Upper lobe of left lung (tissue), 4 donors: ENCODE measurements around the gene ANKMY1.

ENCODE experiments used
- POLR2A ChIP-seq, 4 donors: fragments of 450-650 bp; IDR thresholded peaks; one replicate each; pipeline ENCODE4 v1.5.1; 2016 to 2017; ENCODE audit warnings: antibody characterized with exemption in 4 of 4, mild to moderate bottlenecking in 2 of 4
- POLR2AphosphoS5 ChIP-seq, 2 donors: sonication (generic); formaldehyde crosslinking; IDR thresholded peaks; one replicate each; pipeline ENCODE4 v1.5.1; 2017; ENCODE audit warnings: antibody characterized with exemption in 2 of 2
- TF ChIP-seq, protein P1 (sequence below), 6 experiments: fragments of 450-650 bp in 4 of 6; fragments of 200-600 bp in 2 of 6; sonication (generic) in 2 of 6; IDR thresholded peaks; one replicate each; pipeline ENCODE4 v1.5.1; 2016 to 2019; ENCODE audit warnings: antibody characterized with exemption in 6 of 6

GRCh38 chr2:240523451-240524281 is 34.1 kb downstream of the ANKMY1 start:
- TF ChIP-seq, protein P1, sequence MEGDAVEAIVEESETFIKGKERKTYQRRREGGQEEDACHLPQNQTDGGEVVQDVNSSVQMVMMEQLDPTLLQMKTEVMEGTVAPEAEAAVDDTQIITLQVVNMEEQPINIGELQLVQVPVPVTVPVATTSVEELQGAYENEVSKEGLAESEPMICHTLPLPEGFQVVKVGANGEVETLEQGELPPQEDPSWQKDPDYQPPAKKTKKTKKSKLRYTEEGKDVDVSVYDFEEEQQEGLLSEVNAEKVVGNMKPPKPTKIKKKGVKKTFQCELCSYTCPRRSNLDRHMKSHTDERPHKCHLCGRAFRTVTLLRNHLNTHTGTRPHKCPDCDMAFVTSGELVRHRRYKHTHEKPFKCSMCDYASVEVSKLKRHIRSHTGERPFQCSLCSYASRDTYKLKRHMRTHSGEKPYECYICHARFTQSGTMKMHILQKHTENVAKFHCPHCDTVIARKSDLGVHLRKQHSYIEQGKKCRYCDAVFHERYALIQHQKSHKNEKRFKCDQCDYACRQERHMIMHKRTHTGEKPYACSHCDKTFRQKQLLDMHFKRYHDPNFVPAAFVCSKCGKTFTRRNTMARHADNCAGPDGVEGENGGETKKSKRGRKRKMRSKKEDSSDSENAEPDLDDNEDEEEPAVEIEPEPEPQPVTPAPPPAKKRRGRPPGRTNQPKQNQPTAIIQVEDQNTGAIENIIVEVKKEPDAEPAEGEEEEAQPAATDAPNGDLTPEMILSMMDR (IDR thresholded peaks at IDR 0.05), result no peak
- TF ChIP-seq POLR2AphosphoS5 (IDR thresholded peaks at IDR 0.05), result no peak
- TF ChIP-seq POLR2A (IDR thresholded peaks at IDR 0.05), result no peak
